ENCODE data around the gene DLGAP4.

DNA sequence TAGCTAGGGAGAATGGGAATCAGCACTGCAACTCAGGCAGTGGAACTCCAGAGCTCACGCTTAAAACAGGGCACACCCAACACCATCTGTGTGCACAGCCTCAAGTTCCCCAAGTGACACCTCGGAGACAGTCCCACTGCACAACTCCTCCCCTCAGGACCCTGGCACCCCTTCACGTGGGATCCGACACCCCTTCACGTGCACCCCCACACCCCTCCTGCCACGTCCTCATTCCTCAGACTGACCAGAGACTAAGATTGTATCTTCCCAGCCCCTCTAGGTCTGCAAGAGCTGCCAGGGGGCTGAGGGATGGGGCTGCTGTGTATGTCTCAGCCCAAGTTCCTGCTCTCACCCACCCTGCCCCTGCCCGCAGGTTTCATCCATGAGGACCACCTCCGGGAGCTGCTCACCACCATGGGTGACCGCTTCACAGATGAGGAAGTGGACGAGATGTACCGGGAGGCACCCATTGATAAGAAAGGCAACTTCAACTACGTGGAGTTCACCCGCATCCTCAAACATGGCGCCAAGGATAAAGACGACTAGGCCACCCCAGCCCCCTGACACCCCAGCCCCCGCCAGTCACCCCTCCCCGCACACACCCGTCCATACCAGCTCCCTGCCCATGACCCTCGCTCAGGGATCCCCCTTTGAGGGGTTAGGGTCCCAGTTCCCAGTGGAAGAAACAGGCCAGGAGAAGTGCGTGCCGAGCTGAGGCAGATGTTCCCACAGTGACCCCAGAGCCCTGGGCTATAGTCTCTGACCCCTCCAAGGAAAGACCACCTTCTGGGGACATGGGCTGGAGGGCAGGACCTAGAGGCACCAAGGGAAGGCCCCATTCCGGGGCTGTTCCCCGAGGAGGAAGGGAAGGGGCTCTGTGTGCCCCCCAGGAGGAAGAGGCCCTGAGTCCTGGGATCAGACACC is 242.8 kb downstream of the DLGAP4 start:
- TF ChIP-seq, protein P1, sequence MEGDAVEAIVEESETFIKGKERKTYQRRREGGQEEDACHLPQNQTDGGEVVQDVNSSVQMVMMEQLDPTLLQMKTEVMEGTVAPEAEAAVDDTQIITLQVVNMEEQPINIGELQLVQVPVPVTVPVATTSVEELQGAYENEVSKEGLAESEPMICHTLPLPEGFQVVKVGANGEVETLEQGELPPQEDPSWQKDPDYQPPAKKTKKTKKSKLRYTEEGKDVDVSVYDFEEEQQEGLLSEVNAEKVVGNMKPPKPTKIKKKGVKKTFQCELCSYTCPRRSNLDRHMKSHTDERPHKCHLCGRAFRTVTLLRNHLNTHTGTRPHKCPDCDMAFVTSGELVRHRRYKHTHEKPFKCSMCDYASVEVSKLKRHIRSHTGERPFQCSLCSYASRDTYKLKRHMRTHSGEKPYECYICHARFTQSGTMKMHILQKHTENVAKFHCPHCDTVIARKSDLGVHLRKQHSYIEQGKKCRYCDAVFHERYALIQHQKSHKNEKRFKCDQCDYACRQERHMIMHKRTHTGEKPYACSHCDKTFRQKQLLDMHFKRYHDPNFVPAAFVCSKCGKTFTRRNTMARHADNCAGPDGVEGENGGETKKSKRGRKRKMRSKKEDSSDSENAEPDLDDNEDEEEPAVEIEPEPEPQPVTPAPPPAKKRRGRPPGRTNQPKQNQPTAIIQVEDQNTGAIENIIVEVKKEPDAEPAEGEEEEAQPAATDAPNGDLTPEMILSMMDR (IDR thresholded peaks at IDR 0.05): no peak
- TF ChIP-seq POLR2A (IDR thresholded peaks at IDR 0.05): no peak

All from body of pancreas (tissue), 4 donors.